OCI-LY1 (cell line): ENCODE data around the gene EOGT.

Source experiments
- H2AFZ ChIP-seq: fragments of 200-600 bp; sonication (generic), shearing (Covaris generic); 2 replicates; pipeline ENCODE4 v1.6.0; 2014; ENCODE audit warnings: antibody characterized with exemption, mild to moderate bottlenecking, low read length
- H3F3A ChIP-seq: fragments of 200-600 bp; sonication (generic), shearing (Covaris generic); 2 replicates; pipeline ENCODE4 v1.6.0; 2014; ENCODE audit warnings: mild to moderate bottlenecking, antibody characterized with exemption, low read length, moderate library complexity; ENCODE audit not compliant: insufficient read depth
- H3K27ac ChIP-seq: fragments of 200-600 bp; sonication (generic); 2 replicates; pipeline ENCODE4 v1.5.1; 2014; ENCODE audit warnings: low read length, mixed run types, mild to moderate bottlenecking, low read depth; ENCODE audit not compliant: poor library complexity, severe bottlenecking
- H3K27me3 ChIP-seq: fragments of 200-600 bp; sonication (generic); 2 replicates; pipeline ENCODE4 v1.6.0; 2014; ENCODE audit warnings: antibody characterized with exemption, mild to moderate bottlenecking, low read length, moderate library complexity; ENCODE audit not compliant: insufficient read depth
- H3K36me3 ChIP-seq: fragments of 200-600 bp; sonication (generic); 2 replicates; pipeline ENCODE4 v1.6.1; 2014; ENCODE audit warnings: mild to moderate bottlenecking, antibody characterized with exemption, low read length, moderate library complexity, mixed read lengths; ENCODE audit not compliant: insufficient read depth
- H3K4me1 ChIP-seq: fragments of 200-600 bp; sonication (generic); 2 replicates; pipeline ENCODE4 v1.5.1; 2014; ENCODE audit warnings: mild to moderate bottlenecking, low read length, moderate library complexity; ENCODE audit not compliant: insufficient read depth, severe bottlenecking
- H3K4me2 ChIP-seq: fragments of 200-600 bp; sonication (generic), shearing (Covaris generic); 2 replicates; pipeline ENCODE4 v1.6.1; 2014; ENCODE audit warnings: low read length
- H3K4me3 ChIP-seq: fragments of 200-600 bp; sonication (generic); 2 replicates; pipeline ENCODE4 v1.5.1; 2014; ENCODE audit warnings: low read length, low read depth, mild to moderate bottlenecking, mixed read lengths; ENCODE audit not compliant: poor library complexity, severe bottlenecking
- H3K79me2 ChIP-seq: fragments of 200-600 bp; shearing (Covaris generic); 2 replicates; pipeline ENCODE4 v1.6.1; 2016; ENCODE audit warnings: mixed run types, low read length, mixed read lengths; ENCODE audit not compliant: insufficient read depth
- H3K9ac ChIP-seq: fragments of 200-600 bp; sonication (generic), shearing (Covaris generic); 2 replicates; pipeline ENCODE4 v1.6.1; 2014; ENCODE audit warnings: mild to moderate bottlenecking, low read length, mixed read lengths
- H3K9me2 ChIP-seq: fragments of 200-600 bp; sonication (generic), shearing (Covaris generic); 2 replicates; pipeline ENCODE4 v1.6.1; 2014; ENCODE audit warnings: low read depth, mild to moderate bottlenecking, low read length, mixed read lengths
- H3K9me3 ChIP-seq: fragments of 200-600 bp; shearing (Covaris generic); 2 replicates; pipeline ENCODE4 v1.6.1; 2014; ENCODE audit warnings: low read length, mixed read lengths
- H4K20me1 ChIP-seq: fragments of 200-600 bp; sonication (generic), shearing (Covaris generic); 2 replicates; pipeline ENCODE4 v1.6.0; 2016; ENCODE audit warnings: mild to moderate bottlenecking, low read length; ENCODE audit not compliant: insufficient read depth
- EZH2 ChIP-seq: fragments of 200-600 bp; sonication (generic), shearing (Covaris generic); IDR thresholded peaks from 2 replicates; pipeline ENCODE4 v1.8.0; 2017; ENCODE audit warnings: borderline replicate concordance, mixed run types, mild to moderate bottlenecking, antibody characterized with exemption, low read length, moderate library complexity, mixed read lengths
- TF ChIP-seq, protein P1 (sequence below): fragments of 200-600 bp; sonication (generic), shearing (Covaris generic); IDR thresholded peaks from 2 replicates; pipeline ENCODE4 v1.5.1; 2017; ENCODE audit warnings: mild to moderate bottlenecking, antibody characterized with exemption, low read length, moderate library complexity, mixed read lengths

Gene EOGT

DNA sequence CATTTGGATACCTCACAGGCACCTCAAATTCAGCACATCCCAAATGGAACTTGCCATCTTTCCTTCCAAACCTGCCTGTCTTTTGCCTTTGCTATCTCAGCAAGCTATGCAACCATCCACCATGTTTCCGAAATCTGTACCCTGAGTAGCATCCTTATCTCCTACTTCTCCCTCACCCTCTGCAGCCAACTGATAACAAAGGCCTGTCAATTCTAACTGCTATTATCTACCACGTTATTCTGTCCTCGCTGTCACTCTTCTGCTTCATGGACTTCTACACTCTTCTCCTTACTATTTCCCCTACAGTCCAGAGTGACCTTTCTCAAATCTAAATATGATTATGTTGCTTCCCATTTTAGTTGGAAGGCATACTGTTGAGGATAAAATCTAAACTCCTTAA is 55.6 kb downstream of the EOGT start:
- Histone ChIP-seq H3F3A (no peaks in the 10 kb centered on the region), H4K20me1 (no peaks in the 10 kb centered on the region), H3K9me3 (no peaks in the 10 kb centered on the region), H2AFZ (no peak overlapping the region), H3K9ac (no peak overlapping the region), H3K27ac (no peak overlapping the region), H3K36me3 (no peaks in the 10 kb centered on the region), H3K4me2 (no peak overlapping the region), H3K27me3 (no peaks in the 10 kb centered on the region), H3K4me3 (no peak overlapping the region), H3K4me1 (no peaks in the 10 kb centered on the region), H3K9me2 (no peaks in the 10 kb centered on the region), H3K79me2 (no peaks in the 10 kb centered on the region)
- TF ChIP-seq, protein P1, sequence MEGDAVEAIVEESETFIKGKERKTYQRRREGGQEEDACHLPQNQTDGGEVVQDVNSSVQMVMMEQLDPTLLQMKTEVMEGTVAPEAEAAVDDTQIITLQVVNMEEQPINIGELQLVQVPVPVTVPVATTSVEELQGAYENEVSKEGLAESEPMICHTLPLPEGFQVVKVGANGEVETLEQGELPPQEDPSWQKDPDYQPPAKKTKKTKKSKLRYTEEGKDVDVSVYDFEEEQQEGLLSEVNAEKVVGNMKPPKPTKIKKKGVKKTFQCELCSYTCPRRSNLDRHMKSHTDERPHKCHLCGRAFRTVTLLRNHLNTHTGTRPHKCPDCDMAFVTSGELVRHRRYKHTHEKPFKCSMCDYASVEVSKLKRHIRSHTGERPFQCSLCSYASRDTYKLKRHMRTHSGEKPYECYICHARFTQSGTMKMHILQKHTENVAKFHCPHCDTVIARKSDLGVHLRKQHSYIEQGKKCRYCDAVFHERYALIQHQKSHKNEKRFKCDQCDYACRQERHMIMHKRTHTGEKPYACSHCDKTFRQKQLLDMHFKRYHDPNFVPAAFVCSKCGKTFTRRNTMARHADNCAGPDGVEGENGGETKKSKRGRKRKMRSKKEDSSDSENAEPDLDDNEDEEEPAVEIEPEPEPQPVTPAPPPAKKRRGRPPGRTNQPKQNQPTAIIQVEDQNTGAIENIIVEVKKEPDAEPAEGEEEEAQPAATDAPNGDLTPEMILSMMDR: no peak
- TF ChIP-seq EZH2: no peak

DNA sequence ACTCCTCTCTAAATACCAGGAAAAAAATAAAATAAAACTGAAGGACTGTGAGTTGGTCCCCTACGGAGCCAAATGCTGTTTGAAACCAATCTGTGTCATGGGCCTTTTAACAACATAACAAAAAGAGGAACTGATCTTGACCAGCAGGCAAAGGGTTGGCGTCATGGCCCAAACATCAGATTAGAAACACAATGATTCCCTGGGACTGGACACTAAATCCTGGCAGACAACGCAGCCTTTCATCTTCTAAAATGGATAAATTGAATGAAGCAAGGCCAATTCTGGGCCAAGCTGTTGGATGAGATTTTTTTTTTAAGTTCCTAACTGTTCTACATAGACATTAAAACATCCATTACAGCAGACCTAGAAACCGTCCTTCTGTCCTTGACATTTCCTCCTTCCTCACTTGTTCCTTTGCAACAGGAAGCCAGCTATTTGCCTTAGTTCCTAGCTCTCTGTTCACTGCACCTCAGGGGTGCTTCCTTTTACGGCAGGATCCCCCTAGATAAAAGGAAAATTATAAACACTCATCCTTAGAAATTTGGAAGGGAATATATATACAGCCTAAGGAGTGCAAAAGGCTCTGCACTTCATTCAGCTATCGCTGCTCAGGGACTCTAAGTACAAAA is 59.6 kb downstream of the EOGT start:
- Histone ChIP-seq H3K27me3 (no peaks in the 10 kb centered on the region), H3K4me1 (no peaks in the 10 kb centered on the region)
- no peak for TF ChIP-seq EZH2
- TF ChIP-seq, protein P1: no peak

DNA sequence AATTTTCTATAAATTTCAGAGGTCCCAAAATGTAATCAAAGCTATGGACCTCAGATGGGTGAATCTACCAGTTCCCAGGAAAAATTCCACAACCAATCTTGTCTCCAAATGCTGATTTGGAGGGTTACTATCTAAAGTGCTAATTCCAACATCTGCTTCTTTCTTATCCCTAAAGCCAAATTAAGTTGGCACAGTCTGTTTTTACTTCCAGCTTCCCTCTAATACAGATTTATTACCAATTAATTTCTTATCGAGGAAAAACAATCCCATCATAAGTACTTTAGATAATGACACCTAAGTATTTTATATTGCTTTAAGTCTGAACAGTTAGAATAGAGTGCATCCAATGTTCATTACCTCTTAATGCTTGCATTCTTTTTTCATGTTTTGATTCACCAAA is 68.3 kb downstream of the EOGT start:
- no peaks in the 10 kb centered on the region for H3K79me2 ChIP-seq
- H3K4me1 ChIP-seq: no peaks in the 10 kb centered on the region
- no peak overlapping the region for H2AFZ ChIP-seq
- no peaks in the 10 kb centered on the region for H3F3A ChIP-seq
- no peaks in the 10 kb centered on the region for H3K36me3 ChIP-seq
- no peak overlapping the region for H3K27ac ChIP-seq
- H3K27me3 ChIP-seq: no peaks in the 10 kb centered on the region; the same call in 1 of the 2 replicates
- H3K9me3 ChIP-seq: no peaks in the 10 kb centered on the region
- TF ChIP-seq, protein P1: no peak
- TF ChIP-seq EZH2: no peak
- no peak overlapping the region for H3K4me3 ChIP-seq
- H3K4me2 ChIP-seq: no peak overlapping the region
- no peak overlapping the region for H3K9ac ChIP-seq
- no peaks in the 10 kb centered on the region for H3K9me2 ChIP-seq
- H4K20me1 ChIP-seq: no peaks in the 10 kb centered on the region

More for the DNA sequence above, 59.6 kb downstream of the EOGT start:
- no peaks in the 10 kb centered on the region for H4K20me1 ChIP-seq
- no peaks in the 10 kb centered on the region for H3K9me2 ChIP-seq
- no peak overlapping the region for H3K4me3 ChIP-seq
- H3K79me2 ChIP-seq: no peaks in the 10 kb centered on the region
- no peaks in the 10 kb centered on the region for H3K36me3 ChIP-seq
- no peaks in the 10 kb centered on the region for H3K9me3 ChIP-seq
- H3K27ac ChIP-seq: no peak overlapping the region
- no peak overlapping the region for H3K4me2 ChIP-seq
- no peak overlapping the region for H3K9ac ChIP-seq
- no peaks in the 10 kb centered on the region for H3F3A ChIP-seq
- H2AFZ ChIP-seq: no peak overlapping the region
